Daoy (cell line): ENCODE data around the gene CABP7. TPM values are rescaled to one million over a fixed set of nuclear protein-coding genes. Genes with fewer than 3 reads are reported as not detected.
"Not testable (repeated sequence)": the region's sequence is repeated elsewhere in the genome, so short reads cannot be mapped to it uniquely, and the experiment has no call there.

Experiments used
- DNase-seq: peaks from one replicate; pipeline ENCODE4 v3.0.0-alpha.2; 2015; ENCODE audit warnings: low read depth
- total RNA-seq: library from RNA; depleted of rRNA; stranded (reverse); fragments of >200 nt; shearing (Covaris generic); gene quantifications from 2 replicates; pipeline ENCODE4 v1.2.3, GENCODE V29; 2014

CABP7 gene
- total RNA-seq, 1 experiment from 2014 or later: 1.1 TPM

- no peak for DNase-seq
Observed at GRCh38 chr22:29748248-29748893, 28.6 kb downstream of the CABP7 start.

GRCh38 chr22:29750029-29750428 lies 30.2 kb downstream of the CABP7 start:
- DNase-seq: no peak

- no peak for DNase-seq
Observed at GRCh38 chr22:29750559-29751538, 31.0 kb downstream of the CABP7 start.

DNA sequence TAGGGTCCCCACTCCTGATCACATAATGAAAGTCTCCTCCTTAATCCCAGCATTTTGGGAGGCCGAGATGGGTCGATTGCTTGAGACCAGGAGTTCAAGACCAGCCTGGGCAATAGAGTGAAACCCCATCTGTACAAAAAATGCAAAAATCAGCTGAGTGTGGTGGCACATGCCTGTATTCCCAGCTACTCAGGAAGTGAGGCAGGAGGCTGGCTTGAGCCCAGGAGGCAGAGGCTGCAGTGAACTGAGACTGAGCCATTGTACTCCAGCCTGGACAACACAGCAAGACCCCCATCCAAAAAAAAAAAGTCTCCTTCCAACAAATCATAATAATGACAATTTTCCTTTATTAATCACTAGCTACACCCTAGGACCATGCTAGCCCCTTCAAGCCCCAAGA lies 31.9 kb downstream of the CABP7 start:
- DNase-seq: no peak

DNA sequence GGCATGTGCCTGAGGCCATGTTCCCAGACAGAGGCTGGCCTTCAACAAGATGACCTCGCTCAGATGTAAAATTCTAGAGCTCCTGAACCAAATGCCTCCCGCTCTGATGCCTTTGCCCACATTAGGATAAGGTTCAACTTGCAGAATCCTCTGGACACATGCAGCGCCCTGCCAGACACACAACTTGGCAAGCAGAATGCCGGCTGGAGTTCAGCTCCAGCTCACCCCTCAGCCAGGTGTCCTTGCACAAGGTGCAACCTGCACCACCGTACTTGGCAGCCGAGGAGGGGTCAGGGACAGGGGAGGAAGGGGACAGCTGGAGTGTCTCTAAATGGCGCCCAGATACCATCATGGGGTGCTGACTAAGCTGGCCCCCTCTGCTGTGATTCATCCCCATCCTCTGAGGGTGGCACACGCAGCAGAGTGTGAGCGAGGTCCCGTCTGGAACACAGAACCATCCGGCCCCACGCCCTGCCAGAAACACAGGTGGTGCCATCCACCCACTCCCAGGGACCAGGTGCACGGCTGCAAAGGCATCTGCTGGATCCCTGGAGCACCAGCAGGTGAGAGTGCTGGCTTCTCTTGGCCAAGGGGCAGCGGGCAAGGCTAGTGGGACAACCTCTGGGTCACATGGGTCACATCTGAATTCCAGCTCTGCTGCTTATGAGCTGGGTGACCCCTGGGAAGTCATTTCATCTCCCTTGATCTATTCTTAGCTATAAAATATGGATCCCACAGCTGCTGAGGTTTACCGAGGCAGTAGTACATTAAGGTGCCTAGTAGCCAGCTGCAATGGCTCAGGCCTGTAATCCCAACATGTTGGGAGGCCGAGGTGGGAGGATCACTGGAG lies 34.2 kb downstream of the CABP7 start:
- no peak for DNase-seq

GRCh38 chr22:29754658-29755395 lies 35.0 kb downstream of the CABP7 start:
- DNase-seq: not testable (repeated sequence)

- DNase-seq: no peak
Observed at GRCh38 chr22:29755889-29756288, 36.1 kb downstream of the CABP7 start.

- no peak for DNase-seq
Observed at GRCh38 chr22:29756341-29756740, 36.5 kb downstream of the CABP7 start.

DNA sequence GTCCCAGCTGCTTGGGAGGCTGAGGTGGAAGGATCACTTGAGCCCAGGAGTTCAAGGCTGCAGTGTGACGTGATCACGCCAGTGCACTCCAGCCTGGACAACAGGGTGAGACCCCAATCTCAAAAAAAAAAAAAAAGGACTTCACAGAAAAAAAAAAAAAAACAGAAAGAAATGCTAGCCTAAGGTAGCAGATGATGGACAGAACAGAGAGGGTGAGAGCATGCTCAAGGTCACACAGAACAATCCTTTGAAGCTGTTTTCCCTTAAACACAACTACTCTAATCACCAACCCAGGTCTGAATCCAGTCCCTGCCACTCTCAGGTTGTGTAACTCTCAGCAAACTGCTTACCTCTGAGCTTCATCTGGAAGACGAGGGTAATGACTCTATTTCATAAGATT lies 37.3 kb downstream of the CABP7 start:
- no peak for DNase-seq

- DNase-seq: no peak
Observed at GRCh38 chr22:29758068-29758622, 38.3 kb downstream of the CABP7 start.

GRCh38 chr22:29758959-29759358 lies 39.2 kb downstream of the CABP7 start:
- no peak for DNase-seq

DNA sequence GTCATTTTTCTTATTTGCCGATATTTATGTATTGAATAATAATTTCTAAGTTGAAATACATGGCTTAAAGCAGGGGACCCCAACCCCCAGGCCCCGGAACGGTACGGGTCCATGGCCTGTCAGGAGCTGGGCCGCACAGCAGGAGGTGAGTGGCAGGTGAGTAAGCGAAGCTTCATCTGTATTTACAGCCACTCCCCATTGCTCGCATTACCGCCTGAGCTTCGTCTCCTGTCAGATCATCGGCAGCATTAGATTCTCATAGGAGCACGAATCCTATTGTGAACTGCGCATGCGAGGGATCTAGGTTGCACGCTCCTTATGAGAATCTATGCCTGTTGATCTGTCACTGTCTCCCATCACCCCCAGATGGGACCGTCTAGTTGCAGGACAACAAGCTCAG lies 42.5 kb downstream of the CABP7 start:
- DNase-seq: no peak

DNA sequence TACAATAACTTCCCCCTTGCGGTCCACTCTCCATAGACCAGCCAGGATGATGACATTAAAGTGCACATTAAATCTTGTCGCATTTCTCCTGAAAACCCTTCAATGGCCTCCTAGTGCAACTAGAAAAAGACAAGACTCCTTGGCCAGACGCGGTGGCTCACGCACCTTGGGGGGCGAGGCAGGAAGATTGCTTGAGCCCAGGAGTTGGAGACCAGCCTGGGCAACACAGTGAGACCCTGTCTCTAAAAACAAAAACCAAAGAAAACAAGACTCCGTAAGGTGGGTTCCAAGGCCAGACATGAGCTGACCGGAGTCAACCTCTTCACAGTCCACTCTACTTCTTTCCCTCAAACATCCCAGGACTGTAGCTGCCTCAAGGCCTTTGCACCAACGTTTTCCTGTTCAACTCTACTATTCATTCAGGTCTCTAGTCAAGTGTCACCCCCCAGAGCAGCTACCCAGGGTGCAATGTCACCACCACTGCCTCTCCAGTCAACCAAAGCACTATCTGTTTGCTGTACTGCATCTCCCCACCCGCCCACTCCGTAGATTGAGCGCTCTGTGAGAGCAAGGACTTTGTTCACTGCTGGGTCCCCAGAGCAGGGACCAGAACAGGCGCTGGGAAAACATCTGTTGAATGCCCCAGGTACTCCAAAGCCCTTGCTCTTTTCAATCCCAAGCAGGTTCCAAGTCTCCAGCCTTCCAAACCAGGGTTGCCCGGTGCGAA lies 46.3 kb downstream of the CABP7 start:
- no peak for DNase-seq

DNA sequence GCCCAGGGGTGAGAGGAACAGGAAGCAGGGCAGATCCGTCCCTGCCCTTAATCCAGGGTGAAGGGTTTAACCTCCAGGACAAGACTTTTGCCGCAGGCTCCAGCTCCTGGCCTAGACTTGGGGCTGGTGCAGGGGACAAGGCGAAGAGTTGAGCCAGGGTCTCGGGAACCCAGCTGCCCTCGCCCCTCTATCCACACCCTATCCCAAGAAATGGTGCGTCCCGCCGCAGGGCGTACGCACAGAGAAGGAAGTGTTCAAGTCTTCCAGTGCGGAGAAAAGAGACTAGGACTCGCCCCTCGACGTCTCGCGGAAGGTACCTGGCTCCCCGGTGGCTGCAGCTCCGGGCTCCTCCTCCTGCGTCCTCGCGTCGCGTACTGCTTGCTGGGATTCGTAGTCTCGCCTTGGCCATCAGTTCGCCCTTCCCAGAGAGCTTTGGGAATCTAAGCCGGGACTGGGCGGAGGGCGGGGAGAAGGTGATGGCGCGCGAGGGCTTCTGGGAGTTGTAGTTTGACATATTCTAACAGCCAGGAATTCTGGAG lies 46.9 kb downstream of the CABP7 start, which contains the start of gene ZMAT5:
TSS of gene ZMAT5 (minus strand) at position 376 of the 539 bp plus-strand sequence. CDS start 18,463 bp downstream, outside the sequence.
- DNase-seq: peak; percentile 98

DNA sequence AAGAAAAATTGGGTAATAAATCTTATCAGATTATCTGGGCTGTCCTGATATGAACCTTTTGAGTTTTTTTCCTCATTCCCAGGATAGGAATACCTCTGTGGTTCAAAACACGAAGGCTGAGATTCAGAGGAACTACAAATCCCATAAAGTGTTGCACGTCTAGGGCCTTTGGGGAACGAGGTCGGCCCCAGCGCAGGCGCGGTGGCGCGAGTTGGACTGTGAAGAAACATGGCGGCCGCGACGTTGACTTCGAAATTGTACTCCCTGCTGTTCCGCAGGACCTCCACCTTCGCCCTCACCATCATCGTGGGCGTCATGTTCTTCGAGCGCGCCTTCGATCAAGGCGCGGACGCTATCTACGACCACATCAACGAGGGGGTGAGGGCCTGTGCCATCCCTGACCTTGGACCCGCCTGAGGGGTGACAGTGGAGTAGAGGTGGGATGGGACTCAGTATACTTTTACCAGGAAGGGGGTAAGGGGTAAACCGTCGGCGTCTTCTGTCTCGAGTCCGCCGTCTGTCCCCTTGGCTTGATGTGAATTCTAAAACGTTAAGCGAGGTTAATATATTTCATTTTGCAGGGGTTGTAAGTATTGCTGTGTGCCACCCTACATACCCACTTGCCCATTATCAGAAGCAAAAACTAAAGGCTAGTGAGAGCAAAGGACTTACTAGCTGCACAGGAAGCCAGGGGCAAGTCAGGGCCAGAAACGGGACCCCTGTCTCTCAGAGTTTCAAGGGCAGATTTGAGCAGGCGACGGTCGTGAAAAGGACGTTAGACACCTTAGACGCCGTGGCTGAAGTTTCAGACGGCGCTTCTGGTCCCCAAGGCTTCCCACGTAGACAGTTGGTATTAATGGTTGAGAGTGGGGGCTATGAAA lies 47.6 kb downstream of the CABP7 start, which contains the start of gene UQCR10:
TSS of gene UQCR10 (plus strand) at position 199 of the 881 bp plus-strand sequence. CDS start at position 229, 30 bp downstream.
- DNase-seq: peak; percentile 94

DNA sequence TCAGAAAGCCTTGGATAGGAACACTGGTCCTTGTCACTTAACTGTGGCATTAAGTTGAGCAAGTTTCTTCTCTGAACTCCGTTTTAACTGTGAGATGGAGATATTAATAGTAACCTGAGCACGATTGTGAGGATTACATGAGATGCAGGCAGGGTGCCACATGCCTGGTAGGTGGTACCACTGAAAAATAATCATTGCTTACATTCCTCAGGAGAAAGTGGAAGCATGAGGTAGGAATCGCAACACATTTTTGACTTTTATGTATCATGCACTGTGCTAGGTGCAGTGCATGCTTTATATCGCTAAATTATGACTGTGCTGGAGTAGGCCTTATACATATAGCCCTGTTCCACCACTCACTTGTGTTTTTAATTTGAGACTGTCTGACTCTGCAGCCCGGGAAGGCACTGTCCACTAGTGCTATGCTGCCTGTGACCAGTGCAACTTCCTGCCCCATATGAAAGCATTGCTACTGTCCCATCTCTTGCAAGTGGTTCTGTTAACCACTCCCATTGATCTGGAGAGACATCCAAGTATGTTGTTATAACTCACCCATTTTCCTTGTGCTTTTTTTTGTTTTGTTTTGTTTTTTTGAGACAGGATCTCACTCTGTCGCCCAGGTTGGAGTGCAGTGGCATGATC lies 48.4 kb downstream of the CABP7 start:
- DNase-seq: no peak

GRCh38 chr22:29769723-29770321 lies 50.0 kb downstream of the CABP7 start:
- no peak for DNase-seq

- peak; percentile 40 for DNase-seq
Observed at GRCh38 chr22:29772170-29772641, 52.4 kb downstream of the CABP7 start.
